HL-60 (cell line): Measurements from ENCODE around the gene TENT4A.

Experiments used
- DNase-seq, 2 experiments: peaks; one replicate each; pipeline ENCODE4 v3.0.0-alpha.2; 2010 to 2020; ENCODE audit warnings: low read depth in 1 of 2, low spot score in 1 of 2
- H3K27ac ChIP-seq: fragments of 250-450 bp; sonication (Bioruptor Pico); replicated peaks from 2 replicates; pipeline ENCODE4 v1.5.1; 2020; ENCODE audit warnings: mild to moderate bottlenecking, moderate library complexity
- H3K27me3 ChIP-seq: fragments of 250-450 bp; sonication (Bioruptor Pico); 2 replicates; pipeline ENCODE4 v1.5.1; 2021; ENCODE audit warnings: mild to moderate bottlenecking, moderate library complexity; ENCODE audit not compliant: insufficient read depth, poor library complexity, severe bottlenecking
- H3K4me3 ChIP-seq: replicated peaks from 2 replicates; pipeline ENCODE4 v1.5.1; 2011; ENCODE audit warnings: mild to moderate bottlenecking, control low read depth, low read length; ENCODE audit not compliant: insufficient read depth
- CTCF ChIP-seq: IDR thresholded peaks from one replicate; pipeline ENCODE4 v1.5.1; 2011; ENCODE audit warnings: low read length, control low read depth, inconsistent platforms; ENCODE audit not compliant: insufficient read depth
- GABPA ChIP-seq: IDR thresholded peaks from 2 replicates; pipeline ENCODE4 v1.6.1; 2012; ENCODE audit warnings: low read depth
- POLR2AphosphoS5 ChIP-seq: IDR thresholded peaks from 2 replicates; pipeline ENCODE4 v1.6.1; 2012; ENCODE audit warnings: low read depth
- REST ChIP-seq: IDR thresholded peaks from 2 replicates; pipeline ENCODE4 v1.6.1; 2012; ENCODE audit warnings: low read depth; ENCODE audit not compliant: insufficient replicate concordance
- SPI1 ChIP-seq: IDR thresholded peaks from 2 replicates; pipeline ENCODE4 v1.6.1; 2012; ENCODE audit warnings: low read depth, mild to moderate bottlenecking, borderline replicate concordance

TENT4A gene

GRCh38 chr5:6724321-6724929 lies 11.2 kb downstream of the TENT4A start:
- TF ChIP-seq CTCF = no peak
- TF ChIP-seq SPI1 = no peak
- no peak for TF ChIP-seq GABPA
- TF ChIP-seq REST = no peak
- TF ChIP-seq POLR2AphosphoS5 = no peak
- no peak overlapping the region for H3K4me3 ChIP-seq
- H3K27ac ChIP-seq = no peak overlapping the region
- H3K27me3 ChIP-seq = no peaks in the 10 kb centered on the region
- no peak for DNase-seq

GRCh38 chr5:6725421-6725820 lies 12.2 kb downstream of the TENT4A start:
- TF ChIP-seq POLR2AphosphoS5 (no peak), REST (no peak), CTCF (no peak), SPI1 (no peak), GABPA (no peak)
- Histone ChIP-seq H3K4me3 (no peak overlapping the region), H3K27ac (no peak overlapping the region), H3K27me3 (no peaks in the 10 kb centered on the region)
- DNase-seq = no peak

- TF ChIP-seq REST (no peak), SPI1 (no peak), GABPA (no peak), CTCF (no peak), POLR2AphosphoS5 (no peak)
- Histone ChIP-seq H3K27me3 (no peaks in the 10 kb centered on the region), H3K27ac (no peak overlapping the region), H3K4me3 (no peak overlapping the region)
- DNase-seq = no peak
These were observed 12.8 kb downstream of the TENT4A start for GRCh38 chr5:6726006-6726405.
